HG03457 (cell line): ENCODE data around the gene ADH5.
A peak's percentile ranks its signal among the peaks of the same experiment; 100 is the strongest.
"Not testable (repeated sequence)": the region's sequence is repeated elsewhere in the genome, so short reads cannot be mapped to it uniquely, and the experiment has no call there.

Experiments used
- ATAC-seq: cut with Tn5 transposase; IDR thresholded peaks from one replicate; pipeline ENCODE4 v1.9.1; 2021; ENCODE audit warnings: moderate number of reproducible peaks; ENCODE audit not compliant: unreplicated experiment

Gene ADH5

GRCh38 chr4:99088481-99089365 is at the start of gene ADH5:
Gene ADH5, minus strand, starts transcription at chr4:99088788. Its CDS starts 88 bp downstream, at chr4:99088700.
- peak; percentile 89 for ATAC-seq

GRCh38 chr4:99136329-99136728 is 47.7 kb upstream of the ADH5 start:
- ATAC-seq: no peak

- no peak for ATAC-seq
These were observed 47.1 kb upstream of the ADH5 start for GRCh38 chr4:99135541-99136162.

- no peak for ATAC-seq
These were observed 46.0 kb upstream of the ADH5 start for GRCh38 chr4:99134586-99134985.

GRCh38 chr4:99131378-99131777 is 42.8 kb upstream of the ADH5 start:
- ATAC-seq: no peak

- ATAC-seq: no peak
These were observed 37.8 kb upstream of the ADH5 start for GRCh38 chr4:99126376-99126775.

- ATAC-seq: no peak
These were observed 32.4 kb upstream of the ADH5 start for GRCh38 chr4:99121008-99121407.

- ATAC-seq: no peak
These were observed 31.9 kb upstream of the ADH5 start for GRCh38 chr4:99120501-99120900.

GRCh38 chr4:99117876-99118693 is 29.5 kb upstream of the ADH5 start:
- no peak for ATAC-seq

GRCh38 chr4:99117122-99117841 is 28.7 kb upstream of the ADH5 start:
- not testable (repeated sequence) for ATAC-seq

GRCh38 chr4:99109286-99109685 is 20.7 kb upstream of the ADH5 start:
- not testable (repeated sequence) for ATAC-seq

GRCh38 chr4:99104153-99104552 is 15.6 kb upstream of the ADH5 start:
- no peak for ATAC-seq

- no peak for ATAC-seq
These were observed 14.6 kb upstream of the ADH5 start for GRCh38 chr4:99103166-99103565.

- ATAC-seq: no peak
These were observed 14.0 kb upstream of the ADH5 start for GRCh38 chr4:99102634-99103033.

- ATAC-seq: no peak
These were observed 12.3 kb upstream of the ADH5 start for GRCh38 chr4:99100876-99101275.

GRCh38 chr4:99099814-99100213 is 11.2 kb upstream of the ADH5 start:
- not testable (repeated sequence) for ATAC-seq

GRCh38 chr4:99099311-99099710 is 10.7 kb upstream of the ADH5 start:
- ATAC-seq: no peak

- ATAC-seq: not testable (repeated sequence)
These were observed 3.3 kb upstream of the ADH5 start for GRCh38 chr4:99091841-99092240.

- no peak for ATAC-seq
These were observed 2.6 kb upstream of the ADH5 start for GRCh38 chr4:99091216-99091575.

GRCh38 chr4:99090481-99091215 is 2.1 kb upstream of the ADH5 start:
- no peak for ATAC-seq
